HepG2 (cell line): ENCODE measurements around the gene ETV2. TPM values are rescaled to one million over a fixed set of nuclear protein-coding genes. Genes with fewer than 3 reads are reported as not detected.

Experiments used
- CAMTA2 ChIP-seq: sonication (generic); formaldehyde crosslinking; IDR thresholded peaks from 2 replicates; pipeline ENCODE4 v1.4.0; 2020; ENCODE audit warnings: mild to moderate bottlenecking, missing genetic modification reagents, borderline replicate concordance
- GLI4 ChIP-seq: sonication (generic); formaldehyde crosslinking; IDR thresholded peaks from 2 replicates; pipeline ENCODE4 v1.5.1; 2020; ENCODE audit warnings: missing genetic modification reagents, mild to moderate bottlenecking, moderate library complexity, borderline replicate concordance
- GTF3A ChIP-seq: sonication (generic); formaldehyde crosslinking; conservative IDR thresholded peaks from 2 replicates; pipeline ENCODE4 v1.4.0; 2020; ENCODE audit warnings: mild to moderate bottlenecking, missing genetic modification reagents
- HDAC1 ChIP-seq: sonication (generic); formaldehyde crosslinking; IDR thresholded peaks from 2 replicates; pipeline ENCODE4 v1.5.1; 2020; ENCODE audit warnings: mild to moderate bottlenecking, missing genetic modification reagents
- HDAC2 ChIP-seq: sonication (generic); formaldehyde crosslinking; IDR thresholded peaks from 2 replicates; pipeline ENCODE4 v1.4.0; 2020; ENCODE audit warnings: missing genetic modification reagents
- MEF2D ChIP-seq: sonication (generic); formaldehyde crosslinking; IDR thresholded peaks from 2 replicates; pipeline ENCODE4 v1.5.1; 2020; ENCODE audit warnings: mild to moderate bottlenecking, missing genetic modification reagents
- MYC ChIP-seq: sonication (generic); formaldehyde crosslinking; IDR thresholded peaks from 2 replicates; pipeline ENCODE4 v1.9.0; 2021; ENCODE audit warnings: missing genetic modification reagents, borderline replicate concordance
- NCOR1 ChIP-seq: fragments of 200-600 bp; sonication (generic); IDR thresholded peaks from 2 replicates; pipeline ENCODE4 v1.7.0; 2017; ENCODE audit warnings: antibody characterized with exemption, low read length, borderline replicate concordance
- RBM22 ChIP-seq: fragments of 200-400 bp; formaldehyde crosslinking; optimal IDR thresholded peaks from 2 replicates; pipeline ENCODE3; 2017; ENCODE audit warnings: mild to moderate bottlenecking, low read length, moderate library complexity
- SIX4 ChIP-seq: sonication (generic); formaldehyde crosslinking; IDR thresholded peaks from 2 replicates; pipeline ENCODE4 v1.4.0; 2020; ENCODE audit warnings: missing genetic modification reagents
- SRSF9 ChIP-seq: fragments of 200-400 bp; formaldehyde crosslinking; IDR thresholded peaks from 2 replicates; pipeline ENCODE4 v1.6.1; 2018; ENCODE audit warnings: borderline replicate concordance, mild to moderate bottlenecking, low read depth, low read length; ENCODE audit not compliant: insufficient read depth, poor library complexity, severe bottlenecking
- ZNF121 ChIP-seq: sonication (generic); formaldehyde crosslinking; IDR thresholded peaks from 2 replicates; pipeline ENCODE4 v1.5.0; 2020; ENCODE audit warnings: mild to moderate bottlenecking, missing genetic modification reagents
- ZNF441 ChIP-seq: sonication (generic); formaldehyde crosslinking; IDR thresholded peaks from 2 replicates; pipeline ENCODE4 v1.7.0; 2021; ENCODE audit warnings: missing genetic modification reagents, borderline replicate concordance
- ZNF619 ChIP-seq: sonication (generic); formaldehyde crosslinking; IDR thresholded peaks from 2 replicates; pipeline ENCODE4 v1.4.0; 2020; ENCODE audit warnings: mild to moderate bottlenecking, missing genetic modification reagents
- ZNF782 ChIP-seq: sonication (generic); formaldehyde crosslinking; IDR thresholded peaks from 2 replicates; pipeline ENCODE4 v1.4.0; 2020; ENCODE audit warnings: missing genetic modification reagents, mild to moderate bottlenecking, borderline replicate concordance
- polyA plus RNA-seq, 8 experiments: library from polyadenylated mRNA; depleted of rRNA in 3 of 8; stranded (reverse) in 7 of 8; unstranded in 1 of 8; fragments of >200 nt; fragmentation: Illumina TruSeq in 4 of 8; extraction: Trizol in 4 of 8; gene quantifications; 2 replicates each; pipeline versions ENCODE4 v1.2.1 to v1.2.3, GENCODE V29; 2011 to 2016; ENCODE audit warnings: low read depth in 4 of 8, missing spikeins in 1 of 8, mixed read lengths in 1 of 8; ENCODE audit not compliant: insufficient read depth in 1 of 8
- total RNA-seq, 5 experiments: library from RNA; depleted of rRNA; stranded (reverse); fragments of >200 nt; fragmentation: Illumina TruSeq; extraction: Trizol; gene quantifications; 2 replicates each; pipeline ENCODE4 v1.2.3, GENCODE V29; 2016; ENCODE audit warnings: low read depth in 1 of 5
- TF ChIP-seq, protein P1 (sequence below): sonication (generic); formaldehyde crosslinking; IDR thresholded peaks from 2 replicates; pipeline ENCODE4 v1.9.0; 2021; ENCODE audit warnings: missing genetic modification reagents, borderline replicate concordance
- TF ChIP-seq, protein P2 (sequence below): sonication (generic); formaldehyde crosslinking; IDR thresholded peaks from 2 replicates; pipeline ENCODE4 v1.4.0; 2020; ENCODE audit warnings: missing genetic modification reagents
- TF ChIP-seq, protein P3 (sequence below): sonication (generic); formaldehyde crosslinking; IDR thresholded peaks from 2 replicates; pipeline ENCODE4 v1.4.0; 2020; ENCODE audit warnings: missing genetic modification reagents

The ETV2 gene
- total and polyA plus RNA-seq, 2 of the 13 experiments (the other 11 are each of a cell fraction or from before 2014, with no cell fraction given): 0.07 to 0.20 TPM

DNA sequence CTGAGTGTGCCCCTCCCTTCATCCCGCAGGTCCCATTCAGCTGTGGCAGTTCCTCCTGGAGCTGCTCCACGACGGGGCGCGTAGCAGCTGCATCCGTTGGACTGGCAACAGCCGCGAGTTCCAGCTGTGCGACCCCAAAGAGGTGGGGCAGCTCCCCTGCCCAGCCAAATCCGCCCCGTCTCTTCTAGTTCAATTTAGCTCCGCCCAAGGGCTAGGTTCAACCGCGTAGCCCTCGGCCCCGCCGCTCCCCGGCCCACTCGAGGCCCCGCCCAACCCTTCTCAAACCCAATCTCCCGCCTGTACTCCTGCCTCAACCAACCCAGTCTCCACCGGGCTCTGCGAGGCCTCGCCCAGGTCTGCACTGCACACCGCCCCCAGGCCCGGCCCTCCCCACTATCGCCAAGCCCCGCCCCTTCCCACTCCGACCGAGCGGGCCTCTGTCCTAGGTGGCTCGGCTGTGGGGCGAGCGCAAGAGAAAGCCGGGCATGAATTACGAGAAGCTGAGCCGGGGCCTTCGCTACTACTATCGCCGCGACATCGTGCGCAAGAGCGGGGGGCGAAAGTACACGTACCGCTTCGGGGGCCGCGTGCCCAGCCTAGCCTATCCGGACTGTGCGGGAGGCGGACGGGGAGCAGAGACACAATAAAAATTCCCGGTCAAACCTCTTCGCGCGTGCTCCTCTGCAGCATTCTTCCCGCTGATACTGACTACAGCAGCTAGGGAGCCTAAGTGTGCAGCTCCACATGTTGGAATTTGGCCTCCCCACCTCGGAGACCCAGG is 2.9 kb downstream of the ETV2 start (continued):
- TF ChIP-seq GLI4 (CRISPR knock-in tag): no peak
- TF ChIP-seq SIX4 (CRISPR knock-in tag): no peak
- TF ChIP-seq ZNF619 (CRISPR knock-in tag): no peak
- TF ChIP-seq, protein P1, sequence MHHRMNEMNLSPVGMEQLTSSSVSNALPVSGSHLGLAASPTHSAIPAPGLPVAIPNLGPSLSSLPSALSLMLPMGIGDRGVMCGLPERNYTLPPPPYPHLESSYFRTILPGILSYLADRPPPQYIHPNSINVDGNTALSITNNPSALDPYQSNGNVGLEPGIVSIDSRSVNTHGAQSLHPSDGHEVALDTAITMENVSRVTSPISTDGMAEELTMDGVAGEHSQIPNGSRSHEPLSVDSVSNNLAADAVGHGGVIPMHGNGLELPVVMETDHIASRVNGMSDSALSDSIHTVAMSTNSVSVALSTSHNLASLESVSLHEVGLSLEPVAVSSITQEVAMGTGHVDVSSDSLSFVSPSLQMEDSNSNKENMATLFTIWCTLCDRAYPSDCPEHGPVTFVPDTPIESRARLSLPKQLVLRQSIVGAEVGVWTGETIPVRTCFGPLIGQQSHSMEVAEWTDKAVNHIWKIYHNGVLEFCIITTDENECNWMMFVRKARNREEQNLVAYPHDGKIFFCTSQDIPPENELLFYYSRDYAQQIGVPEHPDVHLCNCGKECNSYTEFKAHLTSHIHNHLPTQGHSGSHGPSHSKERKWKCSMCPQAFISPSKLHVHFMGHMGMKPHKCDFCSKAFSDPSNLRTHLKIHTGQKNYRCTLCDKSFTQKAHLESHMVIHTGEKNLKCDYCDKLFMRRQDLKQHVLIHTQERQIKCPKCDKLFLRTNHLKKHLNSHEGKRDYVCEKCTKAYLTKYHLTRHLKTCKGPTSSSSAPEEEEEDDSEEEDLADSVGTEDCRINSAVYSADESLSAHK (CRISPR knock-in tag): no peak
- TF ChIP-seq MYC: no peak; the same call in 1 of the 2 replicates
- no peak for TF ChIP-seq ZNF441 (CRISPR knock-in tag)
- TF ChIP-seq SRSF9: no peak
- no peak for TF ChIP-seq HDAC2 (CRISPR knock-in tag)
- no peak for TF ChIP-seq NCOR1
- peak; percentile 25; the same call in 1 of the 2 replicates for TF ChIP-seq ZNF782 (CRISPR knock-in tag)
- no peak for TF ChIP-seq MEF2D
- TF ChIP-seq CAMTA2: 0 out of 2 replicates have a peak, but pooled peaks have one; percentile 86
- TF ChIP-seq HDAC1: peak; percentile 69
- TF ChIP-seq RBM22: no peak
- TF ChIP-seq, protein P2, sequence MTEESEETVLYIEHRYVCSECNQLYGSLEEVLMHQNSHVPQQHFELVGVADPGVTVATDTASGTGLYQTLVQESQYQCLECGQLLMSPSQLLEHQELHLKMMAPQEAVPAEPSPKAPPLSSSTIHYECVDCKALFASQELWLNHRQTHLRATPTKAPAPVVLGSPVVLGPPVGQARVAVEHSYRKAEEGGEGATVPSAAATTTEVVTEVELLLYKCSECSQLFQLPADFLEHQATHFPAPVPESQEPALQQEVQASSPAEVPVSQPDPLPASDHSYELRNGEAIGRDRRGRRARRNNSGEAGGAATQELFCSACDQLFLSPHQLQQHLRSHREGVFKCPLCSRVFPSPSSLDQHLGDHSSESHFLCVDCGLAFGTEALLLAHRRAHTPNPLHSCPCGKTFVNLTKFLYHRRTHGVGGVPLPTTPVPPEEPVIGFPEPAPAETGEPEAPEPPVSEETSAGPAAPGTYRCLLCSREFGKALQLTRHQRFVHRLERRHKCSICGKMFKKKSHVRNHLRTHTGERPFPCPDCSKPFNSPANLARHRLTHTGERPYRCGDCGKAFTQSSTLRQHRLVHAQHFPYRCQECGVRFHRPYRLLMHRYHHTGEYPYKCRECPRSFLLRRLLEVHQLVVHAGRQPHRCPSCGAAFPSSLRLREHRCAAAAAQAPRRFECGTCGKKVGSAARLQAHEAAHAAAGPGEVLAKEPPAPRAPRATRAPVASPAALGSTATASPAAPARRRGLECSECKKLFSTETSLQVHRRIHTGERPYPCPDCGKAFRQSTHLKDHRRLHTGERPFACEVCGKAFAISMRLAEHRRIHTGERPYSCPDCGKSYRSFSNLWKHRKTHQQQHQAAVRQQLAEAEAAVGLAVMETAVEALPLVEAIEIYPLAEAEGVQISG (CRISPR knock-in tag): peak; percentile 46
- TF ChIP-seq ZNF121 (CRISPR knock-in tag): peak; percentile 52; the same call in 1 of the 2 replicates
- TF ChIP-seq, protein P3, sequence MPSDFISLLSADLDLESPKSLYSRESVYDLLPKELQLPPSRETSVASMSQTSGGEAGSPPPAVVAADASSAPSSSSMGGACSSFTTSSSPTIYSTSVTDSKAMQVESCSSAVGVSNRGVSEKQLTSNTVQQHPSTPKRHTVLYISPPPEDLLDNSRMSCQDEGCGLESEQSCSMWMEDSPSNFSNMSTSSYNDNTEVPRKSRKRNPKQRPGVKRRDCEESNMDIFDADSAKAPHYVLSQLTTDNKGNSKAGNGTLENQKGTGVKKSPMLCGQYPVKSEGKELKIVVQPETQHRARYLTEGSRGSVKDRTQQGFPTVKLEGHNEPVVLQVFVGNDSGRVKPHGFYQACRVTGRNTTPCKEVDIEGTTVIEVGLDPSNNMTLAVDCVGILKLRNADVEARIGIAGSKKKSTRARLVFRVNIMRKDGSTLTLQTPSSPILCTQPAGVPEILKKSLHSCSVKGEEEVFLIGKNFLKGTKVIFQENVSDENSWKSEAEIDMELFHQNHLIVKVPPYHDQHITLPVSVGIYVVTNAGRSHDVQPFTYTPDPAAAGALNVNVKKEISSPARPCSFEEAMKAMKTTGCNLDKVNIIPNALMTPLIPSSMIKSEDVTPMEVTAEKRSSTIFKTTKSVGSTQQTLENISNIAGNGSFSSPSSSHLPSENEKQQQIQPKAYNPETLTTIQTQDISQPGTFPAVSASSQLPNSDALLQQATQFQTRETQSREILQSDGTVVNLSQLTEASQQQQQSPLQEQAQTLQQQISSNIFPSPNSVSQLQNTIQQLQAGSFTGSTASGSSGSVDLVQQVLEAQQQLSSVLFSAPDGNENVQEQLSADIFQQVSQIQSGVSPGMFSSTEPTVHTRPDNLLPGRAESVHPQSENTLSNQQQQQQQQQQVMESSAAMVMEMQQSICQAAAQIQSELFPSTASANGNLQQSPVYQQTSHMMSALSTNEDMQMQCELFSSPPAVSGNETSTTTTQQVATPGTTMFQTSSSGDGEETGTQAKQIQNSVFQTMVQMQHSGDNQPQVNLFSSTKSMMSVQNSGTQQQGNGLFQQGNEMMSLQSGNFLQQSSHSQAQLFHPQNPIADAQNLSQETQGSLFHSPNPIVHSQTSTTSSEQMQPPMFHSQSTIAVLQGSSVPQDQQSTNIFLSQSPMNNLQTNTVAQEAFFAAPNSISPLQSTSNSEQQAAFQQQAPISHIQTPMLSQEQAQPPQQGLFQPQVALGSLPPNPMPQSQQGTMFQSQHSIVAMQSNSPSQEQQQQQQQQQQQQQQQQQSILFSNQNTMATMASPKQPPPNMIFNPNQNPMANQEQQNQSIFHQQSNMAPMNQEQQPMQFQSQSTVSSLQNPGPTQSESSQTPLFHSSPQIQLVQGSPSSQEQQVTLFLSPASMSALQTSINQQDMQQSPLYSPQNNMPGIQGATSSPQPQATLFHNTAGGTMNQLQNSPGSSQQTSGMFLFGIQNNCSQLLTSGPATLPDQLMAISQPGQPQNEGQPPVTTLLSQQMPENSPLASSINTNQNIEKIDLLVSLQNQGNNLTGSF (CRISPR knock-in tag): no peak
- no peak for TF ChIP-seq GTF3A (CRISPR knock-in tag)
